H1 (cell line): ENCODE results near the gene HLX. TPM values are rescaled to one million over a fixed set of nuclear protein-coding genes. Genes with fewer than 3 reads are reported as not detected.

Source experiments
- CTCF ChIA-PET: fragments of 300-600 bp; sonication (Branson Sonifier 250); formaldehyde crosslinking; loops from one replicate; lab custom pipeline; 2021; ENCODE audit not compliant: partially characterized antibody; lab: Charles Lee
- POLR2A ChIA-PET: fragments of 300-600 bp; sonication (Branson Sonifier 250); formaldehyde crosslinking; loops from one replicate; lab custom pipeline; 2021; ENCODE audit warnings: inconsistent platforms; ENCODE audit not compliant: partially characterized antibody; lab: Charles Lee
- DNase-seq, 2 experiments: peaks; one replicate each; pipeline versions ENCODE4 v3.0.0 to v3.0.0-alpha.2; 2010 to 2022; ENCODE audit warnings: low spot score in 2 of 2, low read depth in 1 of 2, mixed read lengths in 1 of 2
- FAIRE-seq: peaks from 2 replicates; lab custom pipeline; 2011; peaks lifted over from hg19 to GRCh38; lab: Jason Lieb, UNC
- H2AFZ ChIP-seq: 2 replicates; pipeline ENCODE4 v1.8.1; 2012; ENCODE audit warnings: low read length, inconsistent platforms
- H2AK5ac ChIP-seq: 2 replicates; pipeline ENCODE4 v1.6.1; 2013; ENCODE audit warnings: low read depth, low read length
- H2BK120ac ChIP-seq: replicated peaks from 2 replicates; pipeline ENCODE3; 2013; ENCODE audit warnings: low read depth, low read length, inconsistent platforms
- H2BK12ac ChIP-seq: 2 replicates; pipeline ENCODE4 v1.6.1; 2013; ENCODE audit warnings: low read depth, low read length
- H2BK15ac ChIP-seq: 2 replicates; pipeline ENCODE4 v1.6.1; 2013; ENCODE audit warnings: low read length
- H2BK20ac ChIP-seq: 2 replicates; pipeline ENCODE4 v1.6.1; 2013; ENCODE audit warnings: low read length
- H2BK5ac ChIP-seq: 2 replicates; pipeline ENCODE4 v1.6.1; 2013; ENCODE audit warnings: low read depth, low read length
- H3K14ac ChIP-seq: 2 replicates; pipeline ENCODE4 v1.6.1; 2013; ENCODE audit warnings: inconsistent platforms; ENCODE audit not compliant: insufficient read length
- H3K18ac ChIP-seq: 2 replicates; pipeline ENCODE4 v1.6.1; 2013; ENCODE audit warnings: low read length; ENCODE audit errors: extremely low read depth
- H3K23ac ChIP-seq: 2 replicates; pipeline ENCODE4 v1.6.1; 2013; ENCODE audit warnings: inconsistent platforms; ENCODE audit not compliant: insufficient read length
- H3K23me2 ChIP-seq: 2 replicates; pipeline ENCODE4 v1.6.1; 2013; ENCODE audit warnings: low read depth, low read length
- H3K27ac ChIP-seq: 2 replicates; pipeline ENCODE4 v1.6.1; 2011; ENCODE audit warnings: low read depth, low read length, inconsistent platforms
- H3K27me3 ChIP-seq, 4 experiments: replicated peaks in 1 of 4; 1 replicate in 1 of 4; 2 replicates in 3 of 4; pipeline versions ENCODE4 v1.6.1 to v1.8.1; 2011 to 2013; ENCODE audit warnings: low read length in 3 of 4, mild to moderate bottlenecking in 3 of 4, inconsistent platforms in 2 of 4, mixed read lengths in 2 of 4, moderate library complexity in 1 of 4; ENCODE audit not compliant: control insufficient read depth in 3 of 4, insufficient read depth in 3 of 4; ENCODE audit errors: extremely low read depth in 1 of 4
- H3K36me3 ChIP-seq, 4 experiments: 2 replicates each; pipeline versions ENCODE4 v1.6.1 to v1.8.1; 2011 to 2013; ENCODE audit warnings: mild to moderate bottlenecking in 4 of 4, low read length in 3 of 4, moderate library complexity in 2 of 4, control low read depth in 1 of 4, inconsistent platforms in 1 of 4; ENCODE audit not compliant: insufficient read depth in 4 of 4, control insufficient read depth in 2 of 4
- H3K4ac ChIP-seq: replicated peaks from 2 replicates; pipeline ENCODE3; 2013; ENCODE audit warnings: low read length, low read depth, mixed read lengths, inconsistent platforms; ENCODE audit not compliant: insufficient read length
- H3K4me1 ChIP-seq, 4 experiments: replicated peaks in 1 of 4; 1 replicate in 1 of 4; 2 replicates in 3 of 4; pipeline versions ENCODE4 v1.6.1 to v1.8.1; 2011 to 2013; ENCODE audit warnings: low read length in 3 of 4, inconsistent platforms in 2 of 4, mixed read lengths in 1 of 4; ENCODE audit not compliant: insufficient read depth in 4 of 4, control insufficient read depth in 3 of 4
- H3K4me2 ChIP-seq, 2 experiments: 2 replicates each; pipeline versions ENCODE4 v1.6.1 to v1.8.1; 2011 to 2013; ENCODE audit warnings: low read depth in 2 of 2, low read length in 2 of 2, control low read depth in 1 of 2, inconsistent platforms in 1 of 2, mild to moderate bottlenecking in 1 of 2; ENCODE audit not compliant: insufficient read depth in 1 of 2
- H3K4me3 ChIP-seq, 4 experiments: fragments of 200-600, 300-600 bp in 1 of 4; sonication (generic), shearing (Covaris generic), sonication (Bioruptor Twin) in 1 of 4; 2 replicates each; pipeline versions ENCODE4 v1.5.1 to v1.8.1; 2011 to 2016; ENCODE audit warnings: low read length in 4 of 4, low read depth in 3 of 4, control low read depth in 2 of 4, inconsistent platforms in 2 of 4, mild to moderate bottlenecking in 2 of 4, mixed read lengths in 1 of 4, moderate library complexity in 1 of 4; ENCODE audit not compliant: insufficient read depth in 2 of 4; ENCODE audit errors: extremely low read depth in 1 of 4
- H3K56ac ChIP-seq: replicated peaks from 2 replicates; pipeline ENCODE3; 2013; ENCODE audit warnings: low read depth, mild to moderate bottlenecking, mixed read lengths, low read length, inconsistent platforms; ENCODE audit not compliant: insufficient read length
- H3K79me1 ChIP-seq: 2 replicates; pipeline ENCODE4 v1.6.1; 2013; ENCODE audit warnings: low read depth, low read length, control low read depth
- H3K79me2 ChIP-seq, 2 experiments: 2 replicates each; pipeline versions ENCODE4 v1.6.1 to v1.8.1; 2012 to 2013; ENCODE audit warnings: low read length in 2 of 2, mild to moderate bottlenecking in 2 of 2, inconsistent platforms in 1 of 2; ENCODE audit not compliant: insufficient read depth in 2 of 2, control insufficient read depth in 1 of 2
- H3K9ac ChIP-seq, 4 experiments: replicated peaks in 1 of 4; 1 replicate in 1 of 4; 2 replicates in 3 of 4; pipeline versions ENCODE4 v1.6.1 to v1.8.1; 2011 to 2013; ENCODE audit warnings: low read depth in 3 of 4, low read length in 3 of 4, control low read depth in 2 of 4, mild to moderate bottlenecking in 2 of 4, moderate library complexity in 2 of 4, inconsistent platforms in 1 of 4; ENCODE audit errors: extremely low read depth in 1 of 4
- H3K9me3 ChIP-seq, 2 experiments: 2 replicates each; pipeline versions ENCODE4 v1.6.1 to v1.8.1; 2012 to 2013; ENCODE audit warnings: mild to moderate bottlenecking in 2 of 2, moderate library complexity in 2 of 2, control low read depth in 1 of 2, inconsistent platforms in 1 of 2, low read depth in 1 of 2, low read length in 1 of 2, mixed read lengths in 1 of 2; ENCODE audit not compliant: insufficient read depth in 2 of 2
- H4K20me1 ChIP-seq, 2 experiments: replicated peaks in 1 of 2; 2 replicates each; pipeline versions ENCODE3 to v1.8.1; 2011 to 2013; ENCODE audit warnings: inconsistent platforms in 2 of 2, low read length in 2 of 2, mild to moderate bottlenecking in 1 of 2; ENCODE audit not compliant: insufficient read depth in 2 of 2, control insufficient read depth in 1 of 2
- H4K5ac ChIP-seq: 2 replicates; pipeline ENCODE4 v1.6.1; 2013; ENCODE audit warnings: low read length, low read depth, mixed read lengths, inconsistent platforms; ENCODE audit not compliant: insufficient read length
- H4K8ac ChIP-seq: 2 replicates; pipeline ENCODE4 v1.8.0; 2013; ENCODE audit warnings: mild to moderate bottlenecking, moderate library complexity, low read length, inconsistent platforms; ENCODE audit not compliant: insufficient read depth; ENCODE audit errors: extremely low read depth
- H4K91ac ChIP-seq: replicated peaks from 2 replicates; pipeline ENCODE3; 2013; ENCODE audit warnings: low read length, mixed read lengths, inconsistent platforms; ENCODE audit not compliant: insufficient read length
- BACH1 ChIP-seq: IDR thresholded peaks from 2 replicates; pipeline ENCODE4 v1.6.1; 2012; ENCODE audit warnings: low read length, improper control_type of control experiment
- KDM1A ChIP-seq: fragments of 200-600, 300-600 bp; sonication (generic); IDR thresholded peaks from 2 replicates; pipeline ENCODE4 v1.7.1; 2016; ENCODE audit warnings: mild to moderate bottlenecking, low read length, borderline replicate concordance
- POU5F1 ChIP-seq: IDR thresholded peaks from 2 replicates; pipeline ENCODE4 v1.6.1; 2011; ENCODE audit warnings: low read depth, mild to moderate bottlenecking, low read length, moderate library complexity
- RBBP5 ChIP-seq: IDR thresholded peaks from 2 replicates; pipeline ENCODE4 v1.7.1; 2012; ENCODE audit warnings: low read depth, mild to moderate bottlenecking, inconsistent platforms, low read length, moderate library complexity, borderline replicate concordance
- RXRA ChIP-seq: IDR thresholded peaks from 2 replicates; pipeline ENCODE4 v1.6.1; 2011; ENCODE audit warnings: low read depth, mild to moderate bottlenecking, low read length, moderate library complexity; ENCODE audit not compliant: insufficient read depth
- SAP30 ChIP-seq: fragments of 300-600 bp; sonication (generic); IDR thresholded peaks from 2 replicates; pipeline ENCODE4 v1.7.1; 2012; ENCODE audit warnings: low read length, moderate library complexity, mild to moderate bottlenecking, inconsistent platforms; ENCODE audit not compliant: insufficient read depth, insufficient replicate concordance
- SP4 ChIP-seq: IDR thresholded peaks from 2 replicates; pipeline ENCODE4 v1.6.1; 2012; ENCODE audit warnings: low read length, inconsistent platforms
- TAF1 ChIP-seq: IDR thresholded peaks from 2 replicates; pipeline ENCODE4 v1.6.1; 2011; ENCODE audit warnings: mild to moderate bottlenecking, low read depth, low read length
- WGBS, 2 experiments: shearing (Covaris generic) in 1 of 2; methylation state at CpG; one replicate each; pipeline versions ENCODE4 v1.1.6 to v1.1.7; 2013 to 2015; ENCODE audit warnings: low lambda C conversion rate in 2 of 2, mixed read lengths in 2 of 2, inconsistent platforms in 1 of 2, low coverage in 1 of 2, missing lambda C conversion rate in 1 of 2; ENCODE audit not compliant: insufficient replicate concordance in 2 of 2, insufficient coverage in 1 of 2, insufficient read length in 1 of 2; ENCODE audit errors: extremely low coverage in 1 of 2, missing lambda C conversion rate in 1 of 2; 5-methylcytosine and 5-hydroxymethylcytosine counted together
- polyA plus RNA-seq, 7 experiments: library from polyadenylated mRNA; depleted of rRNA in 3 of 7; stranded (reverse) in 5 of 7; unstranded in 2 of 7; fragments of >200 nt in 5 of 7; fragments of 200-250 nt in 2 of 7; gene quantifications; 1 replicate in 5 of 7; 2 replicates in 1 of 7; 4 replicates in 1 of 7; pipeline versions ENCODE4 v1.2.1 to v1.2.3, GENCODE V29; 2011 to 2013; ENCODE audit warnings: missing spikeins in 2 of 7, mixed read lengths in 2 of 7
- total RNA-seq: library from RNA; stranded (reverse); fragmentation: NEBNext Ultra II Directional; extraction: Animal tissue kit (Norgen Biotek cat#: 25700); gene quantifications from 2 replicates; pipeline ENCODE4 v1.2.1, GENCODE V29; 2021

HLX gene
- total and polyA plus RNA-seq, 2 of the 8 experiments (the other 6 are each of a cell fraction or from before 2014, with no cell fraction given) = 0.11 to 0.30 TPM

DNA sequence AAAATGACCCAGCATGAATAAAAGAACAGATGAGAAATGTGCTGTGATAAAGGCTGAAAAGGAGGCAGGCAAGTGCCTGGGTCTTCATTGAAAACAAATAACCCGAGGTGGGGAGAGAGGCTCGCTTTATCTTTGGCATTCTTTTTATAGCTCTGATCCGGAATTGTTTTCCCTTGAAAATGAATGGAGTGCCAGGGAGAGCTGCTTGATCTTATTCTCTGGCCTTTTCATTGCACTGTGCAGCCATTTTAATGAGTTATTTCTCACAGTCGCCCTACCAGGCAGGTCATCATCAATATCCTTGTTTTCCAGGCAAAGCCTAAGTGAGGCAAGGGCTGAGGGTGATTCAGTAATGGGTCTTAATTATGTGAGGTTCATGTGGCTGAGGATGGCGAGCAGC is 39.8 kb upstream of the HLX start:
- H3K79me1 ChIP-seq = no peaks in the 10 kb centered on the region
- no peak overlapping the region for H2BK12ac ChIP-seq
- H2AFZ ChIP-seq = no peak overlapping the region
- H3K14ac ChIP-seq = no peak overlapping the region
- no peak for DNase-seq
- no peaks in the 10 kb centered on the region for H3K36me3 ChIP-seq
- H2BK5ac ChIP-seq = no peak overlapping the region
- no peak overlapping the region for H3K4me2 ChIP-seq
- POLR2A ChIA-PET = no interaction called here
- no peak overlapping the region for H3K4ac ChIP-seq
- no peaks in the 10 kb centered on the region for H3K9me3 ChIP-seq
- H2BK20ac ChIP-seq = no peak overlapping the region
- H3K23me2 ChIP-seq = no peaks in the 10 kb centered on the region
- no peaks in the 10 kb centered on the region for H3K27me3 ChIP-seq
- TF ChIP-seq TAF1 (no peak), KDM1A (no peak), POU5F1 (no peak), BACH1 (no peak), SP4 (no peak), RXRA (no peak), RBBP5 (no peak), SAP30 (no peak)
- no peak overlapping the region for H4K5ac ChIP-seq
- H4K8ac ChIP-seq = no peak overlapping the region
- H3K23ac ChIP-seq = no peak overlapping the region
- no peaks in the 10 kb centered on the region for H4K20me1 ChIP-seq
- H3K4me1 ChIP-seq = no peaks in the 10 kb centered on the region
- no peak overlapping the region for H3K27ac ChIP-seq
- H2AK5ac ChIP-seq = no peak overlapping the region
- no peak overlapping the region for H3K56ac ChIP-seq
- H2BK15ac ChIP-seq = no peak overlapping the region
- CTCF ChIA-PET = interaction anchor here (1.6 to 2.7 kb wide), 3 partner anchors 11 to 29 kb away, joined by 6 to 12 read pairs (median 8); no protein-coding TSS in a partner anchor
- no peak overlapping the region for H3K18ac ChIP-seq
- H3K9ac ChIP-seq = no peak overlapping the region
- H3K79me2 ChIP-seq = no peaks in the 10 kb centered on the region
- no peak overlapping the region for H3K4me3 ChIP-seq
- H4K91ac ChIP-seq = no peak overlapping the region
- no peak overlapping the region for H2BK120ac ChIP-seq
- WGBS, 2 experiments = 82% methylated on average over 5 of the region's 5 CpGs; no CpG with 5 or more reads in 1 of the 2 experiments
- FAIRE-seq = no peak
